ENCODE results near the gene BCAS3. TPM values are rescaled to one million over a fixed set of nuclear protein-coding genes. Genes with fewer than 3 reads are reported as not detected.

The BCAS3 gene
- total RNA-seq, 2 experiments from 2014 or later: 13.4 to 14.5 TPM

- intact Hi-C loops (cut with micrococcal nuclease; ENCODE audit: unreplicated experiment): no loop called here
- no peaks in the 10 kb centered on the region for H4K20me1 ChIP-seq (ENCODE audit: insufficient read depth, low read length)
- H3K27ac ChIP-seq (ENCODE audit: low read depth, low read length, poor library complexity, severe bottlenecking): no peak overlapping the region
- H3K4me3 ChIP-seq (ENCODE audit: low read depth, low read length, poor library complexity, severe bottlenecking): no peak overlapping the region
- no TSS peak for BruUV-seq (replicated peaks)
- POLR2A ChIA-PET: interaction anchor here (1.2 kb wide), 1 partner anchor 9 kb away, joined by 3 read pairs; no protein-coding TSS in a partner anchor
- H3K36me3 ChIP-seq (ENCODE audit: insufficient read depth, low read length): no peaks in the 10 kb centered on the region
- H3K4me1 ChIP-seq (ENCODE audit: insufficient read depth, low read length, poor library complexity, severe bottlenecking): no peaks in the 10 kb centered on the region
- no peaks in the 10 kb centered on the region for H3K9me2 ChIP-seq (ENCODE audit: insufficient read depth, low read length)
- no peak for DNase-seq (ENCODE audit: low spot score)
- no peaks in the 10 kb centered on the region for H3K9me3 ChIP-seq (ENCODE audit: low read length)
- H2AFZ ChIP-seq (ENCODE audit: low read length): no peak overlapping the region
- no peaks in the 10 kb centered on the region for H3K79me2 ChIP-seq (ENCODE audit: insufficient read depth, low read depth, low read length)
- CTCF ChIA-PET (ENCODE audit: unreplicated experiment): no interaction called here
- H3K4me2 ChIP-seq (ENCODE audit: low read length): no peak overlapping the region
- no peak for TF ChIP-seq EZH2phosphoT487 (IDR thresholded peaks at IDR 0.05; ENCODE audit: borderline replicate concordance, low read depth, low read length)
- TF ChIP-seq CTCF (conservative IDR thresholded peaks at IDR 0.05; ENCODE audit: low read length): no peak
These were observed 282.9 kb downstream of the BCAS3 start for GRCh38 chr17:60960398-60961065.

GRCh38 chr17:60964160-60964559, 286.5 kb downstream of the BCAS3 start:
- no peak for DNase-seq (ENCODE audit: low spot score)
- no peak for TF ChIP-seq EZH2phosphoT487 (IDR thresholded peaks at IDR 0.05; ENCODE audit: borderline replicate concordance, low read depth, low read length)
- TF ChIP-seq CTCF (conservative IDR thresholded peaks at IDR 0.05; ENCODE audit: low read length): no peak
- no peaks in the 10 kb centered on the region for H3K9me3 ChIP-seq (ENCODE audit: low read length)
- no peaks in the 10 kb centered on the region for H4K20me1 ChIP-seq (ENCODE audit: insufficient read depth, low read length)
- H3K27ac ChIP-seq (ENCODE audit: low read depth, low read length, poor library complexity, severe bottlenecking): no peak overlapping the region
- H3K4me2 ChIP-seq (ENCODE audit: low read length): no peak overlapping the region
- H3K36me3 ChIP-seq (ENCODE audit: insufficient read depth, low read length): no peaks in the 10 kb centered on the region
- no peak overlapping the region for H3K4me3 ChIP-seq (ENCODE audit: low read depth, low read length, poor library complexity, severe bottlenecking)
- BruUV-seq (replicated peaks): no TSS peak
- no peaks in the 10 kb centered on the region for H3K79me2 ChIP-seq (ENCODE audit: insufficient read depth, low read depth, low read length)
- no peak overlapping the region for H2AFZ ChIP-seq (ENCODE audit: low read length)
- intact Hi-C loops (cut with micrococcal nuclease; ENCODE audit: unreplicated experiment): no loop called here
- no peaks in the 10 kb centered on the region for H3K9me2 ChIP-seq (ENCODE audit: insufficient read depth, low read length)
- POLR2A ChIA-PET: no interaction called here
- no peaks in the 10 kb centered on the region for H3K4me1 ChIP-seq (ENCODE audit: insufficient read depth, low read length, poor library complexity, severe bottlenecking)
- CTCF ChIA-PET (ENCODE audit: unreplicated experiment): no interaction called here

- CTCF ChIA-PET (ENCODE audit: unreplicated experiment): no interaction called here
- no TSS peak for BruUV-seq (replicated peaks)
These were observed 290.6 kb downstream of the BCAS3 start for GRCh38 chr17:60968266-60968665.

More at GRCh38 chr17:60968266-60968665, 290.6 kb downstream of the BCAS3 start:
- no peaks in the 10 kb centered on the region for H3K36me3 ChIP-seq (ENCODE audit: insufficient read depth, low read length)
- H3K4me1 ChIP-seq (ENCODE audit: insufficient read depth, low read length, poor library complexity, severe bottlenecking): no peaks in the 10 kb centered on the region
- no peaks in the 10 kb centered on the region for H3K9me2 ChIP-seq (ENCODE audit: insufficient read depth, low read length)
- no peak overlapping the region for H3K27ac ChIP-seq (ENCODE audit: low read depth, low read length, poor library complexity, severe bottlenecking)
- TF ChIP-seq CTCF (conservative IDR thresholded peaks at IDR 0.05; ENCODE audit: low read length) (no peak), EZH2phosphoT487 (IDR thresholded peaks at IDR 0.05; ENCODE audit: borderline replicate concordance, low read depth, low read length) (no peak)
- H3K4me2 ChIP-seq (ENCODE audit: low read length): no peak overlapping the region
- intact Hi-C loops (cut with micrococcal nuclease; ENCODE audit: unreplicated experiment): no loop called here
- H4K20me1 ChIP-seq (ENCODE audit: insufficient read depth, low read length): no peaks in the 10 kb centered on the region
- H3K79me2 ChIP-seq (ENCODE audit: insufficient read depth, low read depth, low read length): no peaks in the 10 kb centered on the region
- no peaks in the 10 kb centered on the region for H3K9me3 ChIP-seq (ENCODE audit: low read length)
- POLR2A ChIA-PET: no interaction called here
- no peak for DNase-seq (ENCODE audit: low spot score)
- H3K4me3 ChIP-seq (ENCODE audit: low read depth, low read length, poor library complexity, severe bottlenecking): no peak overlapping the region
- no peak overlapping the region for H2AFZ ChIP-seq (ENCODE audit: low read length)
